ENCODE measurements around the gene UBE2V1.

UBE2V1 gene

DNA sequence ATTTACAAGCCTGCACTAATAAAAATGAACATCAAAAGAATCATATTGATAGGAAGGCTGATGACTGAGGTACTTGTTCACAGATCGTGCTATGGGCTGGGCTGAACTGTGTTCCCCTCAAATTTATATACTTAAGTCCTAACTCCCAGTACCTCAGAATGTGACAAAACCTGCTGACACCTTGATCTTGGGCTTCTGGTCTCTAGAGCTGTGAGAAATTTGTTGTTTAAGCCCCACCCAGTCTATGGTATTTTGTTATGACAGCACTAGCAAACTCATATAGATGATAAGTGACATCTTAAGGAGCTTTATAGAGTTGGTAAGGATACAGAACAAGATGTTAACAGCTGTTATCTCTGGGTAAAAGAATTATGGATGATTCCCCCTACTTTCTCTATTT, 13.8 kb downstream of the UBE2V1 start:
- Histone ChIP-seq H3K4me3 (ENCODE audit: low read length) (no peak overlapping the region), H3K9ac (ENCODE audit: low read length) (no peak overlapping the region), H3K4me2 (ENCODE audit: low read length) (no peak overlapping the region), H3K4me1 (ENCODE audit: low read length) (no peaks in the 10 kb centered on the region), H3K79me2 (ENCODE audit: low read length) (peaks cover 98% of the 10 kb centered on the region), H2AFZ (ENCODE audit: low read depth, low read length) (no peak overlapping the region), H3K27ac (ENCODE audit: low read length) (no peak overlapping the region), H4K20me1 (ENCODE audit: insufficient read depth, low read length) (peaks cover 77% of the 10 kb centered on the region), H3K27me3 (ENCODE audit: low read depth, low read length) (no peaks in the 10 kb centered on the region), H3K36me3 (replicated peaks; ENCODE audit: low read depth, low read length) (peaks cover 54% of the 10 kb centered on the region), H3K9me3 (ENCODE audit: insufficient read depth, low read length) (no peaks in the 10 kb centered on the region)
- TF ChIP-seq EZH2phosphoT487 (IDR thresholded peaks at IDR 0.05; ENCODE audit: low read depth), result no peak
- TF ChIP-seq, protein P1, sequence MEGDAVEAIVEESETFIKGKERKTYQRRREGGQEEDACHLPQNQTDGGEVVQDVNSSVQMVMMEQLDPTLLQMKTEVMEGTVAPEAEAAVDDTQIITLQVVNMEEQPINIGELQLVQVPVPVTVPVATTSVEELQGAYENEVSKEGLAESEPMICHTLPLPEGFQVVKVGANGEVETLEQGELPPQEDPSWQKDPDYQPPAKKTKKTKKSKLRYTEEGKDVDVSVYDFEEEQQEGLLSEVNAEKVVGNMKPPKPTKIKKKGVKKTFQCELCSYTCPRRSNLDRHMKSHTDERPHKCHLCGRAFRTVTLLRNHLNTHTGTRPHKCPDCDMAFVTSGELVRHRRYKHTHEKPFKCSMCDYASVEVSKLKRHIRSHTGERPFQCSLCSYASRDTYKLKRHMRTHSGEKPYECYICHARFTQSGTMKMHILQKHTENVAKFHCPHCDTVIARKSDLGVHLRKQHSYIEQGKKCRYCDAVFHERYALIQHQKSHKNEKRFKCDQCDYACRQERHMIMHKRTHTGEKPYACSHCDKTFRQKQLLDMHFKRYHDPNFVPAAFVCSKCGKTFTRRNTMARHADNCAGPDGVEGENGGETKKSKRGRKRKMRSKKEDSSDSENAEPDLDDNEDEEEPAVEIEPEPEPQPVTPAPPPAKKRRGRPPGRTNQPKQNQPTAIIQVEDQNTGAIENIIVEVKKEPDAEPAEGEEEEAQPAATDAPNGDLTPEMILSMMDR (IDR thresholded peaks at IDR 0.05; ENCODE audit: low read depth, low read length), result no peak

DNA sequence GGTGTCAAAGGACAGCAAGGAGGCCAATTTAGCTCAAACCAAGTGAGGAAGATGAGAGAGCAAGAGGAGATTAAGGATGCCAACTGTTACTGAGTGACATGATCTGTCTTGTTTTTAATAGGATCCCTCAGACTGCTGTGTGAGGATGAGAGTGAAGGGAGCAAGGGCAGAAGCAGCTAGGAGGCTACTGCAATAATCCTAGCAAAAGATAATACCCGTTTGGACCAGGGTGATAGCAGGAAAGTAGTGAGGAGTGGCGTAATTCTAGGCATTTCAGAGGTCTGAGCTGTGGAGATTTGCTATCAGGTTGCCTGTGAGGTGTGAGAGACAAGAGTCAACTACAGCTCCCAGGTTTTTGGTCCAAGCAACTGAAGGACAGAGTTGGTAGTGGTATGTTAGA, 14.7 kb downstream of the UBE2V1 start:
- Histone ChIP-seq H3K79me2 (ENCODE audit: low read length) (peaks cover 93% of the 10 kb centered on the region), H4K20me1 (ENCODE audit: insufficient read depth, low read length) (peaks cover 74% of the 10 kb centered on the region), H3K27ac (ENCODE audit: low read length) (no peak overlapping the region), H3K27me3 (ENCODE audit: low read depth, low read length) (no peaks in the 10 kb centered on the region), H3K4me2 (ENCODE audit: low read length) (no peak overlapping the region), H3K9me3 (ENCODE audit: insufficient read depth, low read length) (no peaks in the 10 kb centered on the region), H3K4me1 (ENCODE audit: low read length) (no peaks in the 10 kb centered on the region), H3K4me3 (ENCODE audit: low read length) (no peak overlapping the region), H2AFZ (ENCODE audit: low read depth, low read length) (no peak overlapping the region), H3K36me3 (replicated peaks; ENCODE audit: low read depth, low read length) (peaks cover 57% of the 10 kb centered on the region), H3K9ac (ENCODE audit: low read length) (no peak overlapping the region)
- TF ChIP-seq, protein P1 (IDR thresholded peaks at IDR 0.05; ENCODE audit: low read depth, low read length), result no peak
- TF ChIP-seq EZH2phosphoT487 (IDR thresholded peaks at IDR 0.05; ENCODE audit: low read depth), result no peak

DNA sequence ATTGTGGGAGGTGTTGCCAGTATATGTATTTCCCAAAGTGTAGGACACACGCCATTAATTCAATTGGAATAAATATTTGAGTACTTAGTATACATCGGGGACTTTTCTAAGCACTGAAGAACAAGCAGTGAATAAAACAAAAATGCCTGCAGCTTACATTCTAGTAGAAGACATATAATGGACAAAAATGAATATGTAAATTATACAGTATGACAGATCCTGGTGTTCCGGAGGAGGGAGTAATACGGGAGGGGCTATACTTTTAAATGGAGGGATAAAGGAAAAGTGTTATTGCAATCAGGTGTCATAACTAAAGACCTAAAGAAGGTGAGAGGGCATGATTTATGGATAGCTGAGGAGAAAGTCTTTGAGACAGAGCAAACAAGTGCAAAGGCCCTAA, 15.1 kb downstream of the UBE2V1 start:
- no peaks in the 10 kb centered on the region for H3K9me3 ChIP-seq (ENCODE audit: insufficient read depth, low read length)

DNA sequence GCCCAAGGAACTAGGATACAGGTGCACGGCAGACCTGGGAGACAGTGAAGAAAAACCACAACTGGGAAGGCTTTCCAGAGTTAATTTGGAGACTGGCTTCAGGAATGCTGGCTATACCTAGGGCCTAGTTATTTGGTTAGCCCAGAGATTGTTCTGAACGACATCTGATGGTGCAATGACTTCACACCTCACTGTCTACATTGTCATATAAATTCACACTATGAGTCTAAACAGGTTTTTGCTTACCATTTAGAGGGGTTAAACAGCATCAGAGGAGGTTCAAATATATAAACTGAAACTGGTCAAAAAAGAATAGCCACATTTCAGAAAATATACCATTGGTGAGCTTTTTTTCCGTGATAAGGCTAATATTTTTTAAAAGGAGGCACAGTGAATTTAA, 16.7 kb downstream of the UBE2V1 start:
- Histone ChIP-seq H3K36me3 (replicated peaks; ENCODE audit: low read depth, low read length) (peaks cover 56% of the 10 kb centered on the region), H3K27ac (ENCODE audit: low read length) (no peak overlapping the region), H4K20me1 (ENCODE audit: insufficient read depth, low read length) (peaks cover 67% of the 10 kb centered on the region), H3K4me3 (ENCODE audit: low read length) (no peak overlapping the region), H3K4me1 (ENCODE audit: low read length) (no peaks in the 10 kb centered on the region), H3K9ac (ENCODE audit: low read length) (no peak overlapping the region), H3K27me3 (ENCODE audit: low read depth, low read length) (no peaks in the 10 kb centered on the region), H3K9me3 (ENCODE audit: insufficient read depth, low read length) (no peaks in the 10 kb centered on the region), H3K4me2 (ENCODE audit: low read length) (no peak overlapping the region), H3K79me2 (ENCODE audit: low read length) (peaks cover 90% of the 10 kb centered on the region), H2AFZ (ENCODE audit: low read depth, low read length) (no peak overlapping the region)
- TF ChIP-seq, protein P1 (IDR thresholded peaks at IDR 0.05; ENCODE audit: low read depth, low read length), result no peak
- no peak for TF ChIP-seq EZH2phosphoT487 (IDR thresholded peaks at IDR 0.05; ENCODE audit: low read depth)

More for the DNA sequence above, 15.1 kb downstream of the UBE2V1 start:
- H3K27me3 ChIP-seq (ENCODE audit: low read depth, low read length), result no peaks in the 10 kb centered on the region
- H3K27ac ChIP-seq (ENCODE audit: low read length), result no peak overlapping the region
- H3K9ac ChIP-seq (ENCODE audit: low read length), result no peak overlapping the region
- TF ChIP-seq, protein P1 (IDR thresholded peaks at IDR 0.05; ENCODE audit: low read depth, low read length), result no peak
- TF ChIP-seq EZH2phosphoT487 (IDR thresholded peaks at IDR 0.05; ENCODE audit: low read depth), result no peak
- H3K4me1 ChIP-seq (ENCODE audit: low read length), result no peaks in the 10 kb centered on the region
- H2AFZ ChIP-seq (ENCODE audit: low read depth, low read length), result no peak overlapping the region
- peaks cover 74% of the 10 kb centered on the region for H4K20me1 ChIP-seq (ENCODE audit: insufficient read depth, low read length)
- peaks cover 58% of the 10 kb centered on the region for H3K36me3 ChIP-seq (replicated peaks; ENCODE audit: low read depth, low read length)
- no peak overlapping the region for H3K4me3 ChIP-seq (ENCODE audit: low read length)
- H3K79me2 ChIP-seq (ENCODE audit: low read length), result peaks cover 93% of the 10 kb centered on the region
- H3K4me2 ChIP-seq (ENCODE audit: low read length), result no peak overlapping the region
